DMS53 treated with DMSO at 0.1 percent for 48 hours (cell line): ENCODE measurements around the gene TRIM25.
A peak's percentile ranks its signal among the peaks of the same experiment; 100 is the strongest.

Source experiments
- DNase-seq: peaks from one replicate; lab custom pipeline; 2025; ENCODE audit not compliant: unreplicated experiment; lab: John Stamatoyannopoulos, UW

TRIM25 gene

DNA sequence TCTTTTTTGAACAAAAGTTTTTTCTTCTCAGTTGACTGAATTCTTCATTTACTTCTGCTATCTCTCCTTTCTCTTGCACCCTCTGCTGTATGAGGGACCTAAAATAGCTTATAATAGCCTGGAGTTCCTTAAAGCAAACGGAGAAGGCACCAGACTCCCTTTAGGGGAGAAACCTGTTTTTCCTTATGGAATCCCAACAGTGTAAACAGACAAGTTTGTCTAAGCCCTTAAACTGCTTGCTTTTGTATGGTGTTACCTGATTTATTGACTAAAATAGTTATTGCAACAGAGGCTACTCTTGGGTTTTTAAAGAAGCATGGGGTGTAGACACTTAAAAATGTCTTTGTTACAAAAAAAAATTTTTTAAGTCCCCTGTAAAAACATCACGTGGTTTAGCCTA lies 12.9 kb upstream of the TRIM25 start:
- DNase-seq = no peak

DNA sequence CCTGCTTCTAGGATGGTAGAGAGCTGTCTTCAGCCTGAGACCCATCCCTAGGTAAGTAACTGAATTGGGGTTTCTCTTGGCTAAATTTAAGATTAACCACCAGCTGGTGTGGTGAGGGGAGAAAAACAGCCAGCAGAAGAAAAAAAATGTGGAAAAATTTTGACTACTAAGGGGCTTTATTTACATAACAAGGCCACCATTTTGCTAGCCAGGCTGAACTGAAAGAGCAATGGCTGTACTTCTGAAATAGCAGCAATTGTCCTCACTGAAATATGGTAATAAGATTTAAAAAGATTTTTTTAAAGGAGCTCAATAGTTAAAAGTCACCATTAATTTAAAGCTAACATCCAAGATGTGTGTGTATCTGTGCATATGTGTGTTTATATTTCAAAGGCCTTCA lies 12.4 kb upstream of the TRIM25 start:
- DNase-seq = no peak

DNA sequence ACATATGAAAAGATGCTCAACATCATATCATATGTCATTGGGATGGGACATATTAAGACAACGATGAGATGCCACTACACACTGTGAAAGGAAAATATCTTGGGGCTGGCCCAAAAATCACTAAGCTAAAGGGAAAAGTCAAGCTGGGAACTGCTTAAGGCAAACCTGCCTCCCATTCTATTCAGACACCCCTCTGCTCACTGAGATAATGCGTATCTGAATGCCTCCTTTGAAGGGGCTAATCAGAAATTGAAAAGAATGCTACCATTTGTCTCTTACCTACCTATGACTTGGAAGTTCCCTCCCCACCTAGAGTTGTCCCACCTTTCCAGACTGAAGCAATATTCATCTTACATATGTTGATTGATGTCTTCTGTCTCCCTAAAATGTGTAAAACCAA lies 11.2 kb upstream of the TRIM25 start:
- no peak for DNase-seq

DNA sequence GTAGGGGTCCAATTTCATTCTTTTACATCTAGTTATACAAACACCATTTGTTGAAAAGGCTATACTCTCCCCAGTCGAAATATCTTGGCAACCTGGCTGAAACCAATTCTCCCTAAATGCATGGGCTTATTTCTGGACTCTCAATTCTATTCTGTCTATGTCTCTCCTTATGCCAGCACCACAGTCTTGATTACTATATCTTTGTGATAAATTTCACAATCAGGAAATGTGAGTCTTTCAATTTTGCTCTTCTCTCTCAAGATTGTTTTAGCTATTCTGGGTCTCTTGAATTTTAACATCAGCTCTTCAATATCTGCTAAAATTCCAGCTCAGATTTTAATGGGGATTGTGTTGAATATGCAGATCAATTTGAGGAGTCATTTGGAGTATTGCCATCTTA lies 5.9 kb upstream of the TRIM25 start:
- DNase-seq = no peak

DNA sequence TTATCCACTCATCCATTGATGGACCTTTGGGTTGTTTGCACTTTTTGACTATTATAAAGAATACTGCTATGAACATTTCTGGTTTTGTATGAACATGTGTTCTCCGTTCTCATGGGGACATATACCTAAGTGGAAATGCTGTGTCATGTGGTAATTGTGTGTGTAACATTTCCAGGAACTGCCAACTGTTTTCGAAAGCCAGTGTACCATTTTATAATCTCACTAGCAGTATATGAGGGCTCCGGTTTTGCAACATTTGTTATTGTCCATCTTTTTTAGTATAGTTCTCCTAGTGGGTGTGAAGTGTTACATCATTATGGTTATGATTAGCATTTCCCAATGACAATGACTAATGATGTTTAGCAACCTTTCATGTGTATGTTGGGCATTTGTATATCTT lies 5.1 kb upstream of the TRIM25 start:
- no peak for DNase-seq

DNA sequence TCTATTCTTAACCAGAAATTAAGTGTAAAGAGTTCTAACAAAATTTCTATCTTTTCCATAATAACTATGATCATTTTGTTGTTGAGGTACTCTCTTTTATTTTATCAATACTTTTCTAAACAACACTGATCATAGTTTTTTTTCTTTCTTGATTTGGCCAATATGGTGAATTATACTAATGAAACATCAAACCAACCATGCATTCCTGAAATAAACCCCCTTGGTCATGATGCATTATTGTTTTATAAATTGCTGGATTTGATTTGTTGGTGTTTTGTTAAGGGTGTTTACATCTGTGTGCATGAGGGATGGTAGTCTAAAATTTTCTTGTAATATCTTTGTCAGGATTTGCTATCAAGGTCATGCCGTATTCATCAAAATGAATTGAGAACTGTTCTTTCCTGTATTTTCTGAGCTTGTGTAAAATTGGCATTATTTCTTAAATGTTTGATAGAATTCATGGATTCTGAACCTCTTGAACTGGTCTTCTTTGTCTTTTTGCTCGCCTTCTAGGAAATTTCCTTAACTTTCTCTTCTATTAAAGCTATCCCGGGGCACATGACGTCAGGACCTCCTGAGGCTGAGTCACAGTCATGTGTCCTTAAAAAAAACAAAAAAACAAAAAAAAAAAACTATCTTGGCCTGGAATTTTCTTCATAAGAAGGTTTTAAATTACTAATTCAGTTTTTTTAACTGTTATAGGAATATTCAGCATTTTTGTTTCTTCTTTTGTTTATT lies 3.9 kb upstream of the TRIM25 start:
- no peak for DNase-seq

DNA sequence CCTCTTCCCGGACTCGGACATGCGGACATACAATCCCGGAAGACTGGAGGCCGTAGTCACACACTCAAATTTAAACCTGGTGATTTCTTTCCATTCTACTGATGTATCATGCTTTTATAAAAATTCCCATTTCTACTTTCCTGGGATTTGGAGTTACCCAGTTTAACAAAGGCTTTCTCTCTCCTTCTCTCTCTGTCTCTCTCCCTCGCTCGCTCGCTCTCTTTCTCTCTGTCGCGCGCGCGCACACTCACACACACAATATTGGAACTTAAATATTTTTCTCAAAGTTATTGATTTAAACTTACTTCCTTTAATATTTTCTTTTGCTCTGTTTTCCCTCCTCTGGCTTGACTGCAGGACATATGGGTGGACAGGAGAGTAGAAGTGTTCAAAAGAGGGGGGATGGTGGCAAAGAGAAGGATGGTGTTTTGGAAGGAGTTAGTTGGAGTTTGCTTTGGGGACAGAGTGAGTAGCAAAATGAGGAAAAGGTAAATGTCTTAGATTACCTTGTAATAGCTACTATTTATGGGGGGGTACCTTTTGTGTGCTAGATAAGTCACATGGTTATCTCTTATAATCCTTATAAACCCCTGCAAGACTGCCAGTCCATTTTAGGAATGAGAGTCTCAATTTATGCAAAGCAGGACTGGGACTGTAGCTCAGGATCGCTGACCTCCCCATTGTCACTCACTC lies 878 bp upstream of the TRIM25 start:
- DNase-seq = no peak

DNA sequence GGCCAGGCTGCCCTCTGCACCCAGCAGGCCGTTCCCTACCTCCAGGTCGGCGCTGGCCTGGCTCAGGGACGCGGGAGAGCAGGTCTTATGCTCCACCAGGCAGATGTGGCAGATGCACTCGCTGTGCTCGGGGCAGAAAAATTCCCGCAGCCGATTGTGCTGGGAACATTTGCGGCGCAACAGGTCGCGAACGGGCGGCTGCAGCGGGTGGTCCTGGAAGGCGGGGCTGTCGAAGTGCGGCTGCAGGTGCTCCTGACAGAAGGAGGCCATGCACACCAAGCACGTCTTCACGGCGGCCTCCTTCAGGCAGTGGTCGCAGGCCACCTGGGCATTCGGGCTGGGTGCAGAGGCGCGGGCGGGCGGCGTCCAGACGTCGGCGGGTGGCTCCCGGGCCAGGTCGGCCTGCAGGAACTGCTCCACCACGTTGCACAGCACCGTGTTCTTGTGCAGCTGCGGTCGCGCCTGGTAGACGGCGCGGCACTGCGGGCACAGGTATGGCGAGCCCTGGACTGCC lies 439 bp downstream of the TRIM25 start:
- peak; percentile 20 for DNase-seq

DNA sequence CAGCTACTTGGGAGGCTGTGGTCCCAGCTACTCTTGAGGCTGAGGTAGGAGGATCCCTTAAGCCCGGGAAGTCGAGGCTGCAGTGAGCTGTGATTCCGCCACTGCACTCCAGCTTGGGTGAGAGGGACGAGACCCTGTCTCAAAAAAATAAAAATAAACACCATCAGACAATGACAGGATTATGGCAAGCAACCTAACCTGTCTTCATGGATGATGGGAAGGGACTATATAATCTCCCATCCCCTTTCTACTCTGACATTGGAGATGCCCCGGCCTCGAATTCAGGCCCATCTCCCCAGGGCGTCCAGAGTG lies 893 bp downstream of the TRIM25 start:
- no peak for DNase-seq

DNA sequence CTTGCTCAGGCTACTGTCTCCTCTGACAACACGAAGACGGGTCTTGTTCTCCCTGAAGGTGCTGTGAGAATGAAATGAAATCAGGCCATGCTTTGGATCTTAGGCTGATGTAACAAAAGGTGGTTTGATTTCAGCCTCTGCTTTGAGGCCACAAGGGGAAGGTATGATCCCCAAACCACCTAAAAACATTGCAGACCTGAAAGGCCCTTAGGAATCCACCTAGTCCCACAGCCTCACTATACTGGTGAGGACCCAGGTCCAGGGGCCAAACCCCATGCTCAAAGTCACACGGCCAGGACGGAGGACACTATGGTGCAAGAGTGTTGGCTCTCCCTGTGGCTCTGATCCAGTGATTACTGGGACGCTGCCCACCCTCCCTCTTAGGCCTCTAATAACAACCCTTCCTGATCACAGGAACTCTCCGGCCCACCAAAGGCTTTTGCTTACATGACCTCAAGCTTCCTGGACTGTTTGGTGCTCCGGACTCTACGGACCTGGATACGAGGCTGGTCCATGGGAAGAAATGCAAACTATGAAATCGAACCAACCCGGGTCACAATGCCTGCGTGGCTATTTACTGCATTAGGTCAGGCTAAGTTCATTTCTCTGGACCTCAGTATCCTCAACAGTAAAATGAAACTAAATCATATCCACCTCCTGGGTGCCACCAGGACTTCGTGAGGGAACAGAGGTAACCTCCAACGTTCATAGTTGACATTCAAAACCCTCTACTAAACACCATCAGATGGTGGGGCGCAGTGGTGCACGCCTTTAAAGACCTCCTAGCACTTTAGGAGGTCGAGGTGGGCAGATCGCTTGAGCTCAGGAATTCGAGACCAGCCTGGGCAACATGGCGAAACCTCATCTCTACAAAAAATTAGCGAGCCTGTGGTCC lies 1.5 kb downstream of the TRIM25 start:
- no peak for DNase-seq

DNA sequence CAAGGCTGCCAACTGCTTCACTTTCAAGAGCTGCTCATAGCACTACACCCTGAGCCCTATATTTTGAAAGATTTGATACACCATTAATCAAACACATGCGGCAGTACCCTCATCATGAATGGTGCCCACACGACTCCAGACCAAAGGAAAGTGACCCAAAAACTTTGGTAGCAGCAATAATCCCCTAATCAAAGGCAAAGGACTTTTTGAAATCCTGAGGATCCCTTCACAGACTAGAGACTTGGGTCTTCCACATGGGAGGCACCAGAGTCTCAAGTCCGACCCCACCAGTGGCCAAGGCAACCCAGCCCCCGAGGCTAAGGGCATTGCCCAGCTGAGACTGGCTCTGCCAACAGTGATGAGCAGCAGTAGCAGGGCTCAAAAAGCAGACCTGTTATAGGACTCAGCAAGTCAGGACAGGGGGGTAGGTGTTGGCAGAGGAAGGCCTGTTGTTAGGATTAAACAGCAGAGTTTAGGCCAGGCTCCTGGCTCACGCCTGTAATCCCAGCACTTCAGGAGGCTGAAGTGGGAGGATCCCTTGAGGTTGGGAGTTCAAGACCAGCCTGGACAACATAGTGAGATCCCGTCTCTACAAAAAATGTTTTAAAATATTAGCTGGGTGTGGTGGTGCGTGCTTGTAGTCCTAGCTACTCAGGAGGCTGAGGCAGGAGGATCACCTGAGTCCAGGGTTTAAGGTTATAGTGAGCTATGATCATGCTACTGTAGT lies 3.2 kb downstream of the TRIM25 start:
- DNase-seq = no peak

DNA sequence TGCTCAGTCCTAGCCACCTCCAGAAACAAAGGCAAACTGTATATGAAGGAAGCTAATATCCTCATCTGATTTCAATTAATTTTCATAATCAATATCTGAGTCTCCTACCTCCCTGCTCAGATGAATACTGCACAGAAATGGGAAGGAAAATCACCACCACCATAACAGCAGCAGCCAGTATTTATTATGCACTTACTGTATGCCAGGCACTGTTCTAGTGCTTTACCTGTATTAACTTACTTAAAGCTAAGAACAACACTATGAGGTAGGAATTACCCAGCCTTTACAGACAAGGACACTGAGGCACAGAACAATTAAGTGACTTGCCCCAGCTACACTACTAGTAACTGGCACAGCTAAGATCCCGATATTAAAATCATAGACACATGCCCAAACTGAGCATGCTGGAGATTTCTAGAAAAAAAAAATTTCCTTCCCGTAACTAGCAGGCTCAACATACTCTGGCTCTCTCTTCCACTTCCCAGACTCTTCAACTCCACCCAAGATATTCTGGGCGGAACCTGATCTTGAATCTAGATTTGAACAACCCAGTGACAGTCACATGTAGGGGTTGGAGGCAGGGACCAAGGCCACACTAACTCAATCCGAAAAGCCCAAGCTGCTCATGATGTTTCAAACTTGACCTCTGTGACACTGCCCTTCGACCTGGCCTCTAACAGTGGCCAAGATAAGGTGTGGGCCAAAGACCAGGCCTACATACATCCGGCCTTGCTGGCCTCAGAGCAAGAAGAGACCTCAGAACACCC lies 3.9 kb downstream of the TRIM25 start:
- DNase-seq = no peak

DNA sequence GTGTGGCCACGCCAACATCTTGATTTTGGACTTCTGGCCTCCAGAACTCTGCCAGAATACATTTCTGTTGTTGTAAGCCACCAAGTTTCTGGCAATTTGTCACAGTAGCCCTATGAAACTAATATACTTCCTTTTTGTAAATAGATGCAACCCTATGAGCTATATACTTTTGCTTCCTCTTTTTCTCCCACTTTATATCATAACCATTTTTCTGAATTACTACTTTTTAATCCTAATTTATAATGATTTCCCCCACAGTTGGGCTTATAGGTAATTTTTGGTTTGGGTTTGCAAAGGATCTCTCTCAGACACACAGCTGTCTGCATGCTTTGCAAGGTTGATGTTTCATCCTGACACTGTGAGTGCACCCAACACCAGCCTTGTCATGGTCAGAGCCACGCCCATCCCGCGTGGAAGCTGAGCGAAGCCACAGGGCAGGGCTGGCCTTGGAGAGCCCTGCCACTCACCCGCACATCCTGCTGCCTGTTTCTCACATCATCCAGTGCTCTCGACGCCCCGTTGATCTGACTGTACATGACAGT lies 5.8 kb downstream of the TRIM25 start:
- no peak for DNase-seq

DNA sequence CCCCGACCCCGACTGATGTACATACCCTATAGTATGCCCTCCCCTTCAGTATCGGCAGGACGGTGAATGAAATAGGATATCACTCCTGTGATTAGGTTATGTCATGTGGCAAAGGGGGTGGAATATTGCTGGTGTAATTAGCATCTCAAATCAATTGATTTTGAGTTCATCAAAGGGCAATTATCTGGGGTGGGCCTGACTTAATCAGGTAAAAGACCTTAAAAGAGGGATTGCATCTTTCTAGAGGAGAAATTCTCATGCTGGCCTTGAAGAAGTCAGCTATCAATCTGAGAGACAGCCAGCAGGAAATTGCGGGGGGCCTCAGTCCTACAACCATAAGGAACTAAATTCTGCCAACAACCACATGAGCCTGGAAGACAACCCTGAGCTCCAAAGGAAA lies 10.3 kb downstream of the TRIM25 start:
- DNase-seq = no peak

DNA sequence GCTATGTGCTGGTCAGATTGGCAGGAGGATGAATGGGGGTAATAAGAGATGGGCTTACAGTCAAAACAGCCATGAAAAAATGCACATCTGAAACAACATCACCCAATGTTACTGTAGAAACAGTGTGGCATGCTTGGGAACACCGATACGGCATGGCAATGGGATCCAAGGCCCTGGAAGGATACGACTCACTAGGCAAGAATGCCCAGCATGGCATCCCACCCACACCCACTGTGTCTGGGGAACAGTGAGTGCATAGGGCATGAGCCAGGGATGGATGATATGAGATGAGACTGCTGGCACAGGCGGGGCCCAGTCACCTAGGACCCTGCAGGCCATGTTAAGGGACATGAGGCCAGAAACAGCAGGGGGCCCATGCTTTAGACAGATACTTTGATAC lies 11.5 kb downstream of the TRIM25 start:
- no peak for DNase-seq

DNA sequence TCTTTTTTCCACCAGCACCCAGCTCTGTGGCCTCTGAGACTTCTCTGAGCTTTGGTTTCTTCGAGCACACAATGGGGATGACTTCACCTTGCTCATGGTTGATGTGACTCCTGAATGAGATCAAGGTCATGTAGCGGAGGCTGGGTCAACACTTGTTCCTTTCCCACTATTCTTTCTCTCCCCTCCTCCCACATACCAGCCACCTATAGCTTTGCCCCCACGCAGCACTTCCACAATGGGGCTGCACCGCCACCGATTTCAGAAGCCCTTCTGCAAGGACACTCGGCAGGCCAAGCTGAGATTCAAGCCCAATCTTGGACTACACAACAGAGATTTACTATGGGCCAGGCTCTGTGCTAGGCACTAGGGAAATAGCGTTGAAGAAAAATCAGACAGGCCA lies 14.4 kb downstream of the TRIM25 start:
- no peak for DNase-seq

DNA sequence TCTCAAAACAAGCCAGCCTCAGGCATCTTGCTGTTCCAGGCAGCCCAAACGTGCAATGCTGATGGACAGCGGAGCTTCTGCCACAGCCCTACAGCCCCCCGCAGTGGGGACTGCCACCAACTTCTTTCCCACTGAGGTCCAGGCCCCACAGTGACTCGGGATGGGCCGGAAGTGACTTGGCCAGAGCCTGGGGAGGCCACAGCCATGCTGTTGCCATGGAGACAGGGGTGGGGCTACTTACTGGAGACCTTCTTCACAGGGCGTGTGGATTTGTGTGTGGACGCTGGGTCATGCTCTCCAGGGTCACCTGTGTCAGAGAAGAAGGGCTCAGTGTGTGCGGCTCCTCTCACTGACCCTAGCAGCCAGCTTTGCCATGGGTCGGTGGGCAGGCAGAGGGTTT lies 15.0 kb downstream of the TRIM25 start:
- no peak for DNase-seq

DNA sequence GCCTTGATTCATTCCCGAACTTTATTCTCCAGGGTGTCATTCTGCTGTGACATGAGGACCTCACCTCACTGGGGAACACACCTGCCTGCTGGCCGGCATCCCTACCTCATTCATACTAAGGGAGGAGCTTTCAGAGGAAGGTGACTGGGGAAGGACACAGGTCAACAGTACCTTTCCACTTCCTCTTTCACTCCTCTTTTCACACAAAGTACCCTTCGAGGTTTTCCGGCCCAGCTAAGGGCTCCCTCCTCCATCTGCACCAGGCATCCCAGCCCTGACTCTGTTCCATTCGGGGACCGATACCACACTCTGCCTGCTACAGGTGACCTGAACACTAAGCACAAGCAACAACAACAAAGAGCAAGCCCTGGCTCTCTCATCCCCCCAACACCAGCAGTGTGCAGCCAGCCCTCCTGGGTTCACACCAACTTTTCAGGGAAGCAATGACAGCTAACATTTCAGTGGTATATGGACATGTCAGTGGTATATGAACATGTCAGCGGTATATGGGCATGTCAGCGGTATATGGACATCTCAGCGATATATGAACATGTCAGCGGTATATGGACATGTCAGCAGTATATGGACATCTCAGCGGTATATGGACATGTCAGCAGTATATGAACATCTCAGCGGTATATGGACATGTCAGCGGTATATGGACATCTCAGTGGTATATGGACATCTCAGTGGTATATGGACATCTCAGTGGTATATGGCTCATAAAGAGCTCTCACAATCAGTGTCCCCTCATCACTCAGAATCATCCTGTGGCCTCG lies 16.0 kb downstream of the TRIM25 start:
- DNase-seq = no peak

DNA sequence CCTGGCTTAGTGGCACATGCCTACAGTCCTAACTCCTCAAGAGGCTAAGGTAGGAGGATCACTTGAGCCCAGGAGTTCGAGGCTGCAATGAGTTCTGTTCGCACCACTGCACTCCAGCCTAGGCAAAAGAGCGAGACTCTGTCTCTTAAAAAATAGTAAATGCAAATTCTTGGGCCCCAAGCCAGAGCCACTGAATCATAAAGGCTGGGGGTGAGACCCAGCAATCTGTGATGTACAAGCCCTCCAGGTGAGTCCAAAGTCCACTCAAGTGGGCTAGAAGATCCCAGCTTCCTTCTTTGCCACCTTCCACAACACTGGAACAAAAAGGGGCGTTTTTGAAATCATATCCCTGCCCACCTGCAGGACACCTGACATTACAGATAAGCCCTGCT lies 16.9 kb downstream of the TRIM25 start:
- DNase-seq = no peak
